Measurements from ENCODE around the gene ANTXR1.

ANTXR1 gene

GRCh38 chr2:69109255-69109654 lies 96.3 kb downstream of the ANTXR1 start:
- DNase-seq (ENCODE audit: low read depth), result no peak
- H3K4me3 ChIP-seq (ENCODE audit: low read length), result no peak overlapping the region
- no peak for TF ChIP-seq CTCF (IDR thresholded peaks at IDR 0.05; ENCODE audit: insufficient read depth, low read depth, low read length, missing control alignments)

GRCh38 chr2:69111076-69111475 lies 98.1 kb downstream of the ANTXR1 start:
- H3K4me3 ChIP-seq (ENCODE audit: low read length), result no peak overlapping the region
- no peak for TF ChIP-seq CTCF (IDR thresholded peaks at IDR 0.05; ENCODE audit: insufficient read depth, low read depth, low read length, missing control alignments)
- no peak for DNase-seq (ENCODE audit: low read depth)

GRCh38 chr2:69113627-69114026 lies 100.6 kb downstream of the ANTXR1 start:
- no peak for DNase-seq (ENCODE audit: low read depth)
- TF ChIP-seq CTCF (IDR thresholded peaks at IDR 0.05; ENCODE audit: insufficient read depth, low read depth, low read length, missing control alignments), result no peak
- no peak overlapping the region for H3K4me3 ChIP-seq (ENCODE audit: low read length)

GRCh38 chr2:69114534-69114933 lies 101.6 kb downstream of the ANTXR1 start:
- no peak for TF ChIP-seq CTCF (IDR thresholded peaks at IDR 0.05; ENCODE audit: insufficient read depth, low read depth, low read length, missing control alignments)
- DNase-seq (ENCODE audit: low read depth), result no peak
- no peak overlapping the region for H3K4me3 ChIP-seq (ENCODE audit: low read length)

- no peak for DNase-seq (ENCODE audit: low read depth)
- no peak for TF ChIP-seq CTCF (IDR thresholded peaks at IDR 0.05; ENCODE audit: insufficient read depth, low read depth, low read length, missing control alignments)
- no peak overlapping the region for H3K4me3 ChIP-seq (ENCODE audit: low read length)
Observed at GRCh38 chr2:69116438-69116837, 103.5 kb downstream of the ANTXR1 start.

GRCh38 chr2:69118609-69119008 lies 105.6 kb downstream of the ANTXR1 start:
- no peak for DNase-seq (ENCODE audit: low read depth)
- no peak for TF ChIP-seq CTCF (IDR thresholded peaks at IDR 0.05; ENCODE audit: insufficient read depth, low read depth, low read length, missing control alignments)
- H3K4me3 ChIP-seq (ENCODE audit: low read length), result no peak overlapping the region

- DNase-seq (ENCODE audit: low read depth), result no peak
- no peak for TF ChIP-seq CTCF (IDR thresholded peaks at IDR 0.05; ENCODE audit: insufficient read depth, low read depth, low read length, missing control alignments)
Observed at GRCh38 chr2:69119104-69119894, 106.3 kb downstream of the ANTXR1 start.

More at GRCh38 chr2:69119104-69119894, 106.3 kb downstream of the ANTXR1 start:
- H3K4me3 ChIP-seq (ENCODE audit: low read length), result no peak overlapping the region

Measured in epithelial cell of esophagus (primary cell).